Loucy (cell line): Measurements from ENCODE around the gene SIGLEC11.
"Not testable (repeated sequence)": the region's sequence is repeated elsewhere in the genome, so short reads cannot be mapped to it uniquely, and the experiment has no call there.

Experiments used
- H2AFZ ChIP-seq: fragments of 200-600 bp; sonication (generic); 2 replicates; pipeline ENCODE4 v1.6.0; 2016; ENCODE audit warnings: antibody characterized with exemption, mild to moderate bottlenecking, low read length, moderate library complexity
- H3F3A ChIP-seq: fragments of 200-600 bp; 2 replicates; pipeline ENCODE4 v1.6.0; 2016; ENCODE audit warnings: antibody characterized with exemption, low read depth, mild to moderate bottlenecking
- H3K27me3 ChIP-seq: fragments of 200-600 bp; sonication (generic); 2 replicates; pipeline ENCODE4 v1.6.1; 2014; ENCODE audit warnings: low read length, mild to moderate bottlenecking; ENCODE audit not compliant: insufficient read depth, poor library complexity, severe bottlenecking
- H3K36me3 ChIP-seq: fragments of 200-600 bp; sonication (generic); 2 replicates; pipeline ENCODE4 v1.6.1; 2016; ENCODE audit warnings: low read length; ENCODE audit not compliant: insufficient read depth
- H3K4me1 ChIP-seq: fragments of 200-600 bp; sonication (generic); 2 replicates; pipeline ENCODE4 v1.5.1; 2014; ENCODE audit warnings: low read length, mild to moderate bottlenecking; ENCODE audit not compliant: insufficient read depth, poor library complexity, severe bottlenecking
- H3K4me2 ChIP-seq: fragments of 200-600 bp; sonication (generic); 2 replicates; pipeline ENCODE4 v1.6.0; 2014; ENCODE audit warnings: antibody characterized with exemption, low read length, low read depth, mild to moderate bottlenecking; ENCODE audit not compliant: poor library complexity, severe bottlenecking
- H3K4me3 ChIP-seq: fragments of 200-600 bp; sonication (generic); 2 replicates; pipeline ENCODE4 v1.5.1; 2014; ENCODE audit warnings: low read length, mild to moderate bottlenecking, mixed read lengths; ENCODE audit not compliant: poor library complexity, severe bottlenecking
- H3K79me2 ChIP-seq: fragments of 200-600 bp; sonication (generic); 2 replicates; pipeline ENCODE4 v1.6.1; 2014; ENCODE audit warnings: low read length; ENCODE audit not compliant: insufficient read depth
- H3K9ac ChIP-seq: fragments of 200-600 bp; sonication (generic); 2 replicates; pipeline ENCODE4 v1.6.0; 2014; ENCODE audit warnings: mild to moderate bottlenecking, low read depth, low read length, moderate library complexity; ENCODE audit not compliant: poor library complexity, severe bottlenecking
- H3K9me2 ChIP-seq: fragments of 200-600 bp; sonication (generic); replicated peaks from 2 replicates; pipeline ENCODE4 v1.6.1; 2016; ENCODE audit warnings: low read depth, low read length, mixed read lengths
- H3K9me3 ChIP-seq: fragments of 200-600 bp; sonication (generic); 2 replicates; pipeline ENCODE4 v1.6.1; 2014; ENCODE audit warnings: mild to moderate bottlenecking, antibody characterized with exemption, low read length, low read depth; ENCODE audit not compliant: insufficient read depth
- H4K20me1 ChIP-seq: fragments of 200-600 bp; sonication (generic); 2 replicates; pipeline ENCODE4 v1.6.0; 2014; ENCODE audit warnings: antibody characterized with exemption, low read length, mild to moderate bottlenecking; ENCODE audit not compliant: insufficient read depth, poor library complexity, severe bottlenecking
- CTCF ChIP-seq: fragments of 200-600 bp; sonication (generic); conservative IDR thresholded peaks from 2 replicates; pipeline ENCODE4 v1.5.1; 2014; ENCODE audit warnings: mild to moderate bottlenecking, antibody characterized with exemption, low read length
- EZH2phosphoT487 ChIP-seq: fragments of 200-600 bp; IDR thresholded peaks from 2 replicates; pipeline ENCODE4 v1.6.1; 2018; ENCODE audit warnings: antibody characterized with exemption, mild to moderate bottlenecking, moderate library complexity, borderline replicate concordance

SIGLEC11 gene

GRCh38 chr19:49950590-49950948 is 10.4 kb downstream of the SIGLEC11 start:
- Histone ChIP-seq H3K9me3 (no peaks in the 10 kb centered on the region), H3F3A (no peaks in the 10 kb centered on the region), H3K79me2 (no peaks in the 10 kb centered on the region), H2AFZ (no peak overlapping the region), H4K20me1 (no peaks in the 10 kb centered on the region), H3K4me2 (no peak overlapping the region), H3K9ac (no peak overlapping the region), H3K36me3 (no peaks in the 10 kb centered on the region), H3K4me3 (no peak overlapping the region), H3K27me3 (no peaks in the 10 kb centered on the region), H3K9me2 (no peaks in the 10 kb centered on the region), H3K4me1 (no peaks in the 10 kb centered on the region)
- no peak for TF ChIP-seq EZH2phosphoT487
- no peak for TF ChIP-seq CTCF

- TF ChIP-seq EZH2phosphoT487: no peak
- TF ChIP-seq CTCF: no peak
- Histone ChIP-seq H2AFZ (no peak overlapping the region), H3K79me2 (no peaks in the 10 kb centered on the region), H3K4me1 (no peaks in the 10 kb centered on the region), H3K27me3 (no peaks in the 10 kb centered on the region), H3K36me3 (no peaks in the 10 kb centered on the region), H3K9ac (no peak overlapping the region), H3K4me2 (no peak overlapping the region), H4K20me1 (no peaks in the 10 kb centered on the region), H3F3A (no peaks in the 10 kb centered on the region), H3K9me2 (no peaks in the 10 kb centered on the region), H3K4me3 (no peak overlapping the region), H3K9me3 (no peaks in the 10 kb centered on the region)
These were observed 11.0 kb downstream of the SIGLEC11 start for GRCh38 chr19:49949742-49950589.

- Histone ChIP-seq H3K4me2 (no peak overlapping the region), H3K9ac (no peak overlapping the region), H3K36me3 (no peaks in the 10 kb centered on the region), H3K4me1 (no peaks in the 10 kb centered on the region), H2AFZ (no peak overlapping the region), H4K20me1 (no peaks in the 10 kb centered on the region), H3K9me3 (no peaks in the 10 kb centered on the region), H3K79me2 (no peaks in the 10 kb centered on the region), H3K9me2 (no peaks in the 10 kb centered on the region), H3F3A (no peaks in the 10 kb centered on the region), H3K27me3 (no peaks in the 10 kb centered on the region), H3K4me3 (no peak overlapping the region)
- TF ChIP-seq EZH2phosphoT487 (no peak), CTCF (no peak)
These were observed 14.6 kb downstream of the SIGLEC11 start for GRCh38 chr19:49946415-49946814.

GRCh38 chr19:49944567-49944966 is 16.4 kb downstream of the SIGLEC11 start:
- not testable (repeated sequence) for H4K20me1 ChIP-seq, H3K4me3 ChIP-seq, H3K9me2 ChIP-seq, H3K9ac ChIP-seq, H3K79me2 ChIP-seq, H3K36me3 ChIP-seq, H3K27me3 ChIP-seq, H3K4me1 ChIP-seq, H3K9me3 ChIP-seq, H2AFZ ChIP-seq, H3F3A ChIP-seq, H3K4me2 ChIP-seq
